ENCODE results near the gene SCN1A.

DNA sequence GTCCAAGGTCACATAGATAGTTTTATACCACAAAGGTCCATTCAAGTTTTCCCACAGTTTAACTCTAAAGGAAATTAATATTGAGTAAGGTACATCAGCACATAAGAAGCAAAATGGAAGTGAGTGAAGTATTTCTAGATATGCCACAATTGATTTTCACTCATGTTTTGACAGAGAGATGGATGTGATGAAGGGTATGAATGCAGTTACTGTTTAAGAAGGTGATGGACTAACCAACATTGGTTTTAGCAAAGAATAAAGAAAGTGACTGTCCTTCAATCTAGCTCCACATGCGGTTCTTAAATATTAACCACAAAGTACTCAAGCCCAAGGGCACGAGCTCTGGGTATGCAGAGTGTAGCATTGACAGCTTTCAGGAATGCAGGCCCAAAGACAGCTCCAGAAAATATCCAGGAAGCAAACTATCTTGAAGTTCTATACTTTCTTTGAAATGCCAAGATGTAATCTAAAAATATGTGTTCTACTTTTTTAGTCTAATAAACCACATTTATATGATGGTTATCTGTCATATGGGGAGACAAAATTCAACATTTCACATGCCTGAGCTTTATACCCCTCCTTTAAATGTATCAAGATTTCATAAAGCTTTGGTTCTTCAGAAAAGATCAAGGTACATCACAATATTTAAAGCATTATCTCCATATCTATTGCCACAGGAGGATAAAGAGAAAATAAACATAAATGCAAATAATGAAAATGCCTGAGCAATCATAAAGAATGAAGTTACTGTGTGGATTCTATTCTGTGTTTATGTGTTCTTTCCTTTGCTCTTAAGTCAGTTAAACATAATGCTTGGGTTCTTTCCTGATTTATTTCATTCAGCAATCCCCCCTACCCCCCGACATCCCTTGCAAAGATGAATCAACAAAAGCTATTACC, 6.7 kb upstream of the SCN1A start:
- TF ChIP-seq, protein P1, sequence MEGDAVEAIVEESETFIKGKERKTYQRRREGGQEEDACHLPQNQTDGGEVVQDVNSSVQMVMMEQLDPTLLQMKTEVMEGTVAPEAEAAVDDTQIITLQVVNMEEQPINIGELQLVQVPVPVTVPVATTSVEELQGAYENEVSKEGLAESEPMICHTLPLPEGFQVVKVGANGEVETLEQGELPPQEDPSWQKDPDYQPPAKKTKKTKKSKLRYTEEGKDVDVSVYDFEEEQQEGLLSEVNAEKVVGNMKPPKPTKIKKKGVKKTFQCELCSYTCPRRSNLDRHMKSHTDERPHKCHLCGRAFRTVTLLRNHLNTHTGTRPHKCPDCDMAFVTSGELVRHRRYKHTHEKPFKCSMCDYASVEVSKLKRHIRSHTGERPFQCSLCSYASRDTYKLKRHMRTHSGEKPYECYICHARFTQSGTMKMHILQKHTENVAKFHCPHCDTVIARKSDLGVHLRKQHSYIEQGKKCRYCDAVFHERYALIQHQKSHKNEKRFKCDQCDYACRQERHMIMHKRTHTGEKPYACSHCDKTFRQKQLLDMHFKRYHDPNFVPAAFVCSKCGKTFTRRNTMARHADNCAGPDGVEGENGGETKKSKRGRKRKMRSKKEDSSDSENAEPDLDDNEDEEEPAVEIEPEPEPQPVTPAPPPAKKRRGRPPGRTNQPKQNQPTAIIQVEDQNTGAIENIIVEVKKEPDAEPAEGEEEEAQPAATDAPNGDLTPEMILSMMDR (conservative IDR thresholded peaks at IDR 0.05; ENCODE audit: low read depth in 2 of 2) = no peak
- no peak for TF ChIP-seq EZH2 (IDR thresholded peaks at IDR 0.05; ENCODE audit: low read depth, unreplicated experiment)
- no peak for TF ChIP-seq CREB1 (CRISPR knock-in tag; IDR thresholded peaks at IDR 0.05; ENCODE audit: low read depth)
- no peak for TF ChIP-seq ZNF114 (CRISPR knock-in tag; IDR thresholded peaks at IDR 0.05)
- TF ChIP-seq POLR2AphosphoS5 (IDR thresholded peaks at IDR 0.05; ENCODE audit: low read depth) = no peak
- no peak for TF ChIP-seq JUNB (IDR thresholded peaks at IDR 0.05; ENCODE audit: unreplicated experiment)
- TF ChIP-seq, protein P2, sequence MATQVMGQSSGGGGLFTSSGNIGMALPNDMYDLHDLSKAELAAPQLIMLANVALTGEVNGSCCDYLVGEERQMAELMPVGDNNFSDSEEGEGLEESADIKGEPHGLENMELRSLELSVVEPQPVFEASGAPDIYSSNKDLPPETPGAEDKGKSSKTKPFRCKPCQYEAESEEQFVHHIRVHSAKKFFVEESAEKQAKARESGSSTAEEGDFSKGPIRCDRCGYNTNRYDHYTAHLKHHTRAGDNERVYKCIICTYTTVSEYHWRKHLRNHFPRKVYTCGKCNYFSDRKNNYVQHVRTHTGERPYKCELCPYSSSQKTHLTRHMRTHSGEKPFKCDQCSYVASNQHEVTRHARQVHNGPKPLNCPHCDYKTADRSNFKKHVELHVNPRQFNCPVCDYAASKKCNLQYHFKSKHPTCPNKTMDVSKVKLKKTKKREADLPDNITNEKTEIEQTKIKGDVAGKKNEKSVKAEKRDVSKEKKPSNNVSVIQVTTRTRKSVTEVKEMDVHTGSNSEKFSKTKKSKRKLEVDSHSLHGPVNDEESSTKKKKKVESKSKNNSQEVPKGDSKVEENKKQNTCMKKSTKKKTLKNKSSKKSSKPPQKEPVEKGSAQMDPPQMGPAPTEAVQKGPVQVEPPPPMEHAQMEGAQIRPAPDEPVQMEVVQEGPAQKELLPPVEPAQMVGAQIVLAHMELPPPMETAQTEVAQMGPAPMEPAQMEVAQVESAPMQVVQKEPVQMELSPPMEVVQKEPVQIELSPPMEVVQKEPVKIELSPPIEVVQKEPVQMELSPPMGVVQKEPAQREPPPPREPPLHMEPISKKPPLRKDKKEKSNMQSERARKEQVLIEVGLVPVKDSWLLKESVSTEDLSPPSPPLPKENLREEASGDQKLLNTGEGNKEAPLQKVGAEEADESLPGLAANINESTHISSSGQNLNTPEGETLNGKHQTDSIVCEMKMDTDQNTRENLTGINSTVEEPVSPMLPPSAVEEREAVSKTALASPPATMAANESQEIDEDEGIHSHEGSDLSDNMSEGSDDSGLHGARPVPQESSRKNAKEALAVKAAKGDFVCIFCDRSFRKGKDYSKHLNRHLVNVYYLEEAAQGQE (IDR thresholded peaks at IDR 0.05; ENCODE audit: unreplicated experiment) = no peak

All from GM23338 (cell line).